PFSK-1 (cell line): Measurements from ENCODE around the gene CTNNA3.

Source experiments
- FOXP2 ChIP-seq: optimal IDR thresholded peaks from 2 replicates; pipeline ENCODE3; 2011; ENCODE audit warnings: borderline replicate concordance, control low read depth, inconsistent platforms; ENCODE audit not compliant: insufficient read depth; ENCODE audit errors: extremely low read length, extremely low read depth
- POLR2AphosphoS5 ChIP-seq: IDR thresholded peaks from 2 replicates; pipeline ENCODE4 v1.6.1; 2012; ENCODE audit warnings: low read depth, mild to moderate bottlenecking, control low read depth, low read length, moderate library complexity

GRCh38 chr10:66381045-66381444 lies 1315.0 kb downstream of the CTNNA3 start:
- no peak for TF ChIP-seq FOXP2
- TF ChIP-seq POLR2AphosphoS5: no peak
